Measurements from ENCODE around the gene WWOX. TPM values are rescaled to one million over a fixed set of nuclear protein-coding genes. Genes with fewer than 3 reads are reported as not detected.

Gene WWOX
- total RNA-seq, 3 donors from 2014 or later (not counting 1 experiment from before 2014, with no cell fraction given), result 21.0 to 29.8 (median 27.0) TPM

DNA sequence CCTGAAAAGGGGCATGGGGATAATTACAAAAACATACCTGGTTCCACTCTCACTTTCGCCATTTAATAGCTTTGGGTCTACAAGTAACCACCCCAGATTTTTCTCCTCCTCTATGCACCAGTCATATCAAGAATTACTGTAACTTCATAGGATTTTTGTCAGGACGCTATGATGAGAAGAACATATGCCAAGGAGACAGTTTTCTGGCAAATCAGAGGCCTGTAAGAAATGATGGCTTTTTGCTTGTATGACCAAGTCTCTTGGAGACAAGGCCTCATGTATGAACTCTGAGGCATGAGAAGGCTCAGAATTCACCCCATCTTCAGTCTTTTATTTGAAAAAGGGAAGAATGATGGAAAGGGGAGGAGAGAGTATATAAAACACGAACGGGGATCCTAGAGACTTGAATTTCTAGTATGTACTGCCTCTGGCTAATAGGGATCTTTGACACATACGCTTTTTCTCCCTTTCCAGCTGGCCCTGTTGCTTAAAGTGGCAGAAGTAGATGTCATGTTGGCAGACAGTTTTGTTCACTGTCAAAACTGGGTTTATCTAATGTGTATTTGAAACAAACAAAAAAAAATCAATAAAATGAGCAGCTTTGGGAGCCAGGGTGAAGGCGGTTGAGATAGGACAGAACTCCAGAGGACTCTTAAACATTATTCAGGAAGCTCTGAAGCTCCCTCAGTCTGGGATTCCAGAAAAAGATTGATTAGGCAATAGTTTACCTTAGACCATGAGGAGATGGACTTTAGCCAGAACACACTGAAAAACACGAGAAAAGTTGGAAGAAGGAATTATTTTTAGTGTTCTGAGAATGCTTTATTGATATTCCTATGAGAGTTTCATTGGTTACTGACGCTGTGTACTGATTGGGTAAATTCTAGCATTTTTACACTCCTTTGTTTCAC is 656.6 kb downstream of the WWOX start:
- 94% methylated on average over 8 of the region's 8 CpGs for WGBS (ENCODE audit: insufficient coverage)
- Histone ChIP-seq H3K36me3 (ENCODE audit: control insufficient read depth, insufficient read depth, low read length) (no peaks in the 10 kb centered on the region), H3K4me3 (ENCODE audit: low read length) (no peak overlapping the region), H3K27ac (ENCODE audit: low read length) (no peak overlapping the region), H3K27me3 (ENCODE audit: control insufficient read depth, insufficient read depth, low read length) (peaks cover 15% of the 10 kb centered on the region), H3K4me1 (ENCODE audit: control insufficient read depth, insufficient read depth, low read length) (peaks cover 5% of the 10 kb centered on the region), H3K9me3 (ENCODE audit: control insufficient read depth, insufficient read depth, low read length) (peaks cover 2% of the 10 kb centered on the region)
- ATAC-seq (no peak), DNase-seq (no peak)
- Mint-ChIP-seq H3K27me3 (ENCODE audit: low read depth in 2 of 2) (peaks cover 35 to 48% of the 10 kb centered on the region in 2 donors), H3K27ac (no peak overlapping the region), H3K4me3 (no peak overlapping the region), H3K9me3 (no peaks in the 10 kb centered on the region), H3K4me1 (peaks cover under 1 to 6% of the 10 kb centered on the region in 2 donors), H3K36me3 (peaks cover 7% of the 10 kb centered on the region)
- intact Hi-C loops (cut with micrococcal nuclease), result no loop called here
- TF ChIP-seq CTCF (IDR thresholded peaks at IDR 0.05), result no peak

- H3K4me1 ChIP-seq (ENCODE audit: control insufficient read depth, insufficient read depth, low read length), result peaks cover 17% of the 10 kb centered on the region
- 93% methylated on average over 2 of the region's 2 CpGs for WGBS (ENCODE audit: insufficient coverage)
- Mint-ChIP-seq H3K4me3 (no peak overlapping the region), H3K27me3 (ENCODE audit: low read depth in 2 of 2) (peaks cover 50 to 71% of the 10 kb centered on the region in 2 donors), H3K27ac (no peak overlapping the region), H3K36me3 (peaks cover 7% of the 10 kb centered on the region), H3K9me3 (no peaks in the 10 kb centered on the region), H3K4me1 (peaks cover 0 to 2% of the 10 kb centered on the region in 2 donors)
- peaks cover 2% of the 10 kb centered on the region for H3K9me3 ChIP-seq (ENCODE audit: control insufficient read depth, insufficient read depth, low read length)
- peaks cover 25% of the 10 kb centered on the region for H3K27me3 ChIP-seq (ENCODE audit: control insufficient read depth, insufficient read depth, low read length)
- H3K36me3 ChIP-seq (ENCODE audit: control insufficient read depth, insufficient read depth, low read length), result no peaks in the 10 kb centered on the region
- no peak for DNase-seq
- TF ChIP-seq CTCF (IDR thresholded peaks at IDR 0.05), result no peak
- ATAC-seq, result no peak
- no peak overlapping the region for H3K4me3 ChIP-seq (ENCODE audit: low read length)
- no peak overlapping the region for H3K27ac ChIP-seq (ENCODE audit: low read length)
- intact Hi-C loops (cut with micrococcal nuclease), result no loop called here
Measured at GRCh38 chr16:78759596-78759995, 660.1 kb downstream of the WWOX start.

- Histone ChIP-seq H3K27ac (ENCODE audit: low read length) (no peak overlapping the region), H3K4me3 (ENCODE audit: low read length) (no peak overlapping the region), H3K4me1 (ENCODE audit: control insufficient read depth, insufficient read depth, low read length) (peaks cover 17% of the 10 kb centered on the region), H3K36me3 (ENCODE audit: control insufficient read depth, insufficient read depth, low read length) (no peaks in the 10 kb centered on the region), H3K27me3 (ENCODE audit: control insufficient read depth, insufficient read depth, low read length) (peaks cover 27% of the 10 kb centered on the region), H3K9me3 (ENCODE audit: control insufficient read depth, insufficient read depth, low read length) (peaks cover 2% of the 10 kb centered on the region)
- H3K27me3 Mint-ChIP-seq (ENCODE audit: low read depth in 2 of 2), result peaks cover 51 to 71% of the 10 kb centered on the region in 2 donors
- DNase-seq (no peak), ATAC-seq (no peak)
- H3K9me3 Mint-ChIP-seq, result no peaks in the 10 kb centered on the region
- no peak for TF ChIP-seq CTCF (IDR thresholded peaks at IDR 0.05)
- peaks cover 2 to 10% of the 10 kb centered on the region in 2 donors for H3K4me1 Mint-ChIP-seq
- no peak overlapping the region for H3K27ac Mint-ChIP-seq
- 85% methylated on average over 5 of the region's 5 CpGs for WGBS (ENCODE audit: insufficient coverage)
- no peak overlapping the region for H3K4me3 Mint-ChIP-seq
- peaks cover 7% of the 10 kb centered on the region for H3K36me3 Mint-ChIP-seq
- intact Hi-C loops (cut with micrococcal nuclease), result loop anchor here (5.0 kb wide), 1 partner anchor 53 kb away; no protein-coding TSS in a partner anchor
Measured at GRCh38 chr16:78760611-78761010, 661.2 kb downstream of the WWOX start.

Data from natural killer cell (primary cell).